AG04450 (cell line): Measurements from ENCODE around the gene TMCC1. TPM values are rescaled to one million over a fixed set of nuclear protein-coding genes. Genes with fewer than 3 reads are reported as not detected.
"Not testable (repeated sequence)": the region's sequence is repeated elsewhere in the genome, so short reads cannot be mapped to it uniquely, and the experiment has no call there.

Experiments used
- CTCF ChIA-PET: fragments of 300-600, 350-600 bp; formaldehyde crosslinking; extraction: SDS; loops from one replicate; lab custom pipeline; 2022; ENCODE audit warnings: antibody characterized with exemption, inconsistent platforms; lab: Charles Lee
- POLR2A ChIA-PET: fragments of 350-600 bp; formaldehyde crosslinking; extraction: SDS; loops from one replicate; lab custom pipeline; 2021; ENCODE audit warnings: antibody characterized with exemption, inconsistent platforms; lab: Yijun Ruan, JAX
- DNase-seq: peaks from one replicate; pipeline ENCODE4 v3.0.0-alpha.2; 2011; ENCODE audit warnings: low read depth, low spot score
- H3K27ac ChIP-seq: one replicate; pipeline ENCODE4 v1.5.1; 2012; ENCODE audit warnings: low read depth, low read length, control low read depth
- H3K27me3 ChIP-seq: one replicate; pipeline ENCODE4 v1.6.0; 2012; ENCODE audit warnings: low read length; ENCODE audit not compliant: control insufficient read depth, insufficient read depth
- H3K4me3 ChIP-seq: 2 replicates; pipeline ENCODE4 v1.5.1; 2011; ENCODE audit warnings: mild to moderate bottlenecking, low read depth, low read length, control low read depth
- H3K9me3 ChIP-seq: 2 replicates; pipeline ENCODE4 v1.5.1; 2012; ENCODE audit warnings: low read length; ENCODE audit not compliant: control insufficient read depth, insufficient read depth
- polyA plus RNA-seq: library from polyadenylated mRNA; depleted of rRNA; stranded (reverse); fragments of >200 nt; gene quantifications from 2 replicates; pipeline ENCODE4 v1.2.3, GENCODE V29; 2011
- TF ChIP-seq, protein P1 (sequence below): IDR thresholded peaks from 2 replicates; pipeline ENCODE4 v1.5.1; 2011; ENCODE audit warnings: low read depth, low read length, control low read depth, inconsistent platforms

Gene TMCC1
- polyA plus RNA-seq, 1 experiment = 14.1 TPM

DNA sequence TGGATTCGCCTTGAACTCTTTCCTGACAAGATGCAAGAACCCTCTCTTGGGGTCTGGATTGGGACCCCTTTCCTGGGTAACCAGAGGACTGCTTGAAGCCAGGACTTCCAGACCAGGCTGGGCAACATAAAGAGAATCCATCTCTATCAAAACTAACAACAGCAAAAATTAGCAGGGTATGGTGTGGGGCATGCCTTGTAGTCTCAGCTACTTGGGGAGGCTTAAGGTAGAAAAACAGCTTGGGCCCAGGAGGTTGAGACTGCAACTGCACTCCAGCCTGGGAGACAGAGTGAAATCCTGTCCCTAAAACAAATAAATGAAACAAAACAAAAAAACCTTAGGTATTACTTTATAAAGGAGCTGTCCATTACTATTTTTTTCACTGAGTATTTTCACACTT, 193.9 kb downstream of the TMCC1 start:
- no peaks in the 10 kb centered on the region for H3K27me3 ChIP-seq
- H3K4me3 ChIP-seq = no peak overlapping the region
- H3K27ac ChIP-seq = no peak overlapping the region
- no peak for DNase-seq
- H3K9me3 ChIP-seq = no peaks in the 10 kb centered on the region
- TF ChIP-seq, protein P1, sequence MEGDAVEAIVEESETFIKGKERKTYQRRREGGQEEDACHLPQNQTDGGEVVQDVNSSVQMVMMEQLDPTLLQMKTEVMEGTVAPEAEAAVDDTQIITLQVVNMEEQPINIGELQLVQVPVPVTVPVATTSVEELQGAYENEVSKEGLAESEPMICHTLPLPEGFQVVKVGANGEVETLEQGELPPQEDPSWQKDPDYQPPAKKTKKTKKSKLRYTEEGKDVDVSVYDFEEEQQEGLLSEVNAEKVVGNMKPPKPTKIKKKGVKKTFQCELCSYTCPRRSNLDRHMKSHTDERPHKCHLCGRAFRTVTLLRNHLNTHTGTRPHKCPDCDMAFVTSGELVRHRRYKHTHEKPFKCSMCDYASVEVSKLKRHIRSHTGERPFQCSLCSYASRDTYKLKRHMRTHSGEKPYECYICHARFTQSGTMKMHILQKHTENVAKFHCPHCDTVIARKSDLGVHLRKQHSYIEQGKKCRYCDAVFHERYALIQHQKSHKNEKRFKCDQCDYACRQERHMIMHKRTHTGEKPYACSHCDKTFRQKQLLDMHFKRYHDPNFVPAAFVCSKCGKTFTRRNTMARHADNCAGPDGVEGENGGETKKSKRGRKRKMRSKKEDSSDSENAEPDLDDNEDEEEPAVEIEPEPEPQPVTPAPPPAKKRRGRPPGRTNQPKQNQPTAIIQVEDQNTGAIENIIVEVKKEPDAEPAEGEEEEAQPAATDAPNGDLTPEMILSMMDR = no peak
- ChIA-PET CTCF (no interaction called here), POLR2A (no interaction called here)

DNA sequence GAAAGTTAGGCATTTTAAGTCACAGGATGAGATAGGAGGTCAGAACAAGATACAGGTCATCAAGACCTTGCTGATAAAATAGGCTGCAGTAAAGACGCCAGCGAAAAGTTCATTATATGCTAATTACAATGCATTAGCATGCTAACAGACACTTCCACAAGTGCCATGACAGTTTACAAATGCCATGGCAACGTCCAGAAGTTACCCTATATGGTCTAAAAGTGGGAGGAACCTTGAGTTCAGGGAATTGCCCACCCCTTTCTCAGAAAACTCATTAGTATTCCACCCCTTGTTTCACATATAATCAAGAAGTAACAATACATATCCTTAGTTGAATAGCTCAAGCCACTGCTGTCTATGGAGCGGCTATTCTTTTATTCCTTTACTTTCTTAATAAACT, 194.3 kb downstream of the TMCC1 start:
- no peaks in the 10 kb centered on the region for H3K9me3 ChIP-seq
- no peak overlapping the region for H3K4me3 ChIP-seq
- no peak for DNase-seq
- H3K27ac ChIP-seq = no peak overlapping the region
- POLR2A ChIA-PET = no interaction called here
- no peaks in the 10 kb centered on the region for H3K27me3 ChIP-seq
- CTCF ChIA-PET = no interaction called here
- TF ChIP-seq, protein P1 = no peak

DNA sequence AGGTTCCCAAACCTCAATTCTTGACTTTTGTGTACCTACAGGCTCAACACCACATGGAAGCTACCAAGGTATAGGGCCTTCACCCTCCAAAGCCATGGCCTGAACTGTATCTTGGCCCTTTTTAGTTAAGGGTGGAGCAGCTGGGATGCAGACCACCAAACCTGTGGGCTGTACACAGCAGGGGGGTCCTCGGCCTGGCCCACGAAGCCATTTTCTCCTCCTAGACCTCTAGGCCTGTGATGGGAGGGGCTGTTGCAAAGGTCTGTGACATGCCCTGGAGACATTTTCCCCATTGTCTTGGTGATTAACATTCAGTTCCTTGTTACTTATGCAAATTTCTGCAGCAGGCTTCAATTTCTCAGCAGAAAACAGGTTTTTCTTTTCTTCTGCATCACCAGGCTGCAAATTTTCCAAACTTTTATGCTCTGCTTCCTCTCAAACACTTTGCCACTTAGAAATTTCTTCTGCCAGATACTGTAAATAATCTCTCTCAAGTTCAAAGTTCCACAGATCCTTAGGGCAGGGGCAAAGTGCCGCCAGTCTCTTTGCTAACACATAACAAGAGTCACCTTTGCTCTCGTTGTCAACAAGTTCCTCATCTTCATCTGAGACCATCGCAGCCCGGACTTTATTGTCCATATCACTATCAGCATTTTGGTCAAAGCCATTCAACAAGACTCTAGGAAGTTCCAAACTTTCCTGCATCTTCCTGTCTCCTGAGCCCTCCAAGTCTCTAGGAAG, 196.1 kb downstream of the TMCC1 start:
- H3K27me3 ChIP-seq = no peaks in the 10 kb centered on the region
- TF ChIP-seq, protein P1 = no peak
- H3K4me3 ChIP-seq = no peak overlapping the region
- no peaks in the 10 kb centered on the region for H3K9me3 ChIP-seq
- H3K27ac ChIP-seq = no peak overlapping the region
- no peak for DNase-seq
- ChIA-PET CTCF (interaction anchor here (1.1 kb wide), 1 partner anchor 132 kb away, joined by 3 read pairs; no protein-coding TSS in a partner anchor), POLR2A (no interaction called here)

DNA sequence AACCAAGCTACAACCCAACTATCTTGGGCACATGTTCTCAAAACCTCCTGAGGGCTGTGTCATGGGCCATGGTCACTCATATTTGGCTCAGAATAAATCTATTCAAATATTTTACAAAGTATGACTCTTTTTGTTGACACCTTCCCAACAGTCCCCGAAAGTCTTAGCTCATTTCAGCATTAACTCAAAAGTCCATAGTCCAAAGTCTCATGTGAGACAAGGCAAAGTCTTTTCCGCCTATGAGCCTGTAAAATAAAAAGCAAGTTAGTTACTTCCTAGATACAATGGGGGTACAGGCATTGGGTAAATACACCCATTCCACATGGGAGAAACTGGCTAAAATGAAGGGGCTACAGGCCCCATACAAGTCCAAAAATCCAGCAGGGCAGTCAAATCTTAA, 197.1 kb downstream of the TMCC1 start:
- H3K27ac ChIP-seq, H3K27me3 ChIP-seq, H3K4me3 ChIP-seq, H3K9me3 ChIP-seq, DNase-seq: not testable (repeated sequence)
- CTCF ChIA-PET = interaction anchor here (0.6 to 1.1 kb wide), 2 partner anchors 133 to 297 kb away, joined by 3 read pairs; no protein-coding TSS in a partner anchor
- POLR2A ChIA-PET = interaction anchor here (0.6 kb wide), 1 partner anchor 65 kb away, joined by 7 read pairs; no protein-coding TSS in a partner anchor

DNA sequence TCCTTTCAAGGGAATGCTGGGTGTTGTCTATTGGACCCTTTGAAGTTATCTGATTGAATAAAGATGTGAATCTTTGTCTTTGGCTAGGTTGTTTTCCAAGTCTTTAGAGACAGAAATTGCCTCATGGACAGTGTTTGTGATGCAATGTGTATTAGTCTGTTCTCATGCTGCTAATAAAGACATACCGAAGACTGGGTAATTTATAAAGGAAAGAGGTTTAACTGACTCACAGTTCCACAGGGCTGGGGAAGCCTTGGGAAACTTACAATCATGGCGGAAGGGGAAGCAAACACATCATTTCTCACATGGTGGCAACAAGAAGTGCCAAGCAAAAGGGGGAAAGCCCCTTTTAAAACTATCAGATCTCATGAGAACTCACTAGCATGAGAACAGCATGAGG, 198.3 kb downstream of the TMCC1 start:
- POLR2A ChIA-PET = no interaction called here
- CTCF ChIA-PET = no interaction called here
- no peaks in the 10 kb centered on the region for H3K27me3 ChIP-seq
- DNase-seq = no peak
- no peak overlapping the region for H3K4me3 ChIP-seq
- no peak overlapping the region for H3K27ac ChIP-seq
- H3K9me3 ChIP-seq = no peaks in the 10 kb centered on the region
- TF ChIP-seq, protein P1 = no peak
